ENCODE results near the gene NGEF. TPM values are rescaled to one million over a fixed set of nuclear protein-coding genes. Genes with fewer than 3 reads are reported as not detected.

The NGEF gene
- total RNA-seq, 1 donor from 2014 or later = 1.2 TPM

- Mint-ChIP-seq H3K4me3 (ENCODE audit: low read depth) (no peak overlapping the region), H3K9me3 (ENCODE audit: low read depth) (no peaks in the 10 kb centered on the region), H3K36me3 (ENCODE audit: insufficient read depth) (no peaks in the 10 kb centered on the region), H3K27me3 (peaks cover 4% of the 10 kb centered on the region), H3K27ac (no peak overlapping the region), H3K4me1 (ENCODE audit: low read depth) (no peaks in the 10 kb centered on the region)
- DNase-seq (ENCODE audit: low spot score, unreplicated experiment) = no peak
- no peak for TF ChIP-seq CTCF (IDR thresholded peaks at IDR 0.05; ENCODE audit: unreplicated experiment)
Observed at GRCh38 chr2:232885264-232885961, 127.6 kb downstream of the NGEF start.

GRCh38 chr2:232884549-232885263, 128.3 kb downstream of the NGEF start:
- H3K4me1 Mint-ChIP-seq (ENCODE audit: low read depth) = no peaks in the 10 kb centered on the region
- H3K9me3 Mint-ChIP-seq (ENCODE audit: low read depth) = no peaks in the 10 kb centered on the region
- H3K4me3 Mint-ChIP-seq (ENCODE audit: low read depth) = no peak overlapping the region
- TF ChIP-seq CTCF (IDR thresholded peaks at IDR 0.05; ENCODE audit: unreplicated experiment) = no peak
- peak overlapping the region; percentile 76 for H3K27ac Mint-ChIP-seq
- peaks cover 4% of the 10 kb centered on the region for H3K27me3 Mint-ChIP-seq
- H3K36me3 Mint-ChIP-seq (ENCODE audit: insufficient read depth) = no peaks in the 10 kb centered on the region
- no peak for DNase-seq (ENCODE audit: low spot score, unreplicated experiment)

- Mint-ChIP-seq H3K4me3 (ENCODE audit: low read depth) (no peak overlapping the region), H3K9me3 (ENCODE audit: low read depth) (no peaks in the 10 kb centered on the region), H3K27ac (no peak overlapping the region), H3K36me3 (ENCODE audit: insufficient read depth) (no peaks in the 10 kb centered on the region), H3K4me1 (ENCODE audit: low read depth) (no peaks in the 10 kb centered on the region), H3K27me3 (peaks cover 4% of the 10 kb centered on the region)
- no peak for TF ChIP-seq CTCF (IDR thresholded peaks at IDR 0.05; ENCODE audit: unreplicated experiment)
- DNase-seq (ENCODE audit: low spot score, unreplicated experiment) = no peak
Observed at GRCh38 chr2:232884001-232884421, 129.0 kb downstream of the NGEF start.

GRCh38 chr2:232883116-232883721, 129.8 kb downstream of the NGEF start:
- Mint-ChIP-seq H3K27me3 (peaks cover 4% of the 10 kb centered on the region), H3K4me3 (ENCODE audit: low read depth) (no peak overlapping the region), H3K4me1 (ENCODE audit: low read depth) (no peaks in the 10 kb centered on the region), H3K36me3 (ENCODE audit: insufficient read depth) (no peaks in the 10 kb centered on the region), H3K27ac (no peak overlapping the region), H3K9me3 (ENCODE audit: low read depth) (no peaks in the 10 kb centered on the region)
- no peak for DNase-seq (ENCODE audit: low spot score, unreplicated experiment)
- TF ChIP-seq CTCF (IDR thresholded peaks at IDR 0.05; ENCODE audit: unreplicated experiment) = no peak

GRCh38 chr2:232882505-232883115, 130.4 kb downstream of the NGEF start:
- Mint-ChIP-seq H3K4me1 (ENCODE audit: low read depth) (no peaks in the 10 kb centered on the region), H3K27ac (no peak overlapping the region), H3K9me3 (ENCODE audit: low read depth) (no peaks in the 10 kb centered on the region), H3K27me3 (peaks cover 8% of the 10 kb centered on the region), H3K4me3 (ENCODE audit: low read depth) (no peak overlapping the region), H3K36me3 (ENCODE audit: insufficient read depth) (no peaks in the 10 kb centered on the region)
- TF ChIP-seq CTCF (IDR thresholded peaks at IDR 0.05; ENCODE audit: unreplicated experiment) = no peak
- no peak for DNase-seq (ENCODE audit: low spot score, unreplicated experiment)
